HepG2 (cell line): ENCODE data around the gene KCND3. TPM values are rescaled to one million over a fixed set of nuclear protein-coding genes. Genes with fewer than 3 reads are reported as not detected.

Experiments
- BRCA1 ChIP-seq: sonication (generic); formaldehyde crosslinking; IDR thresholded peaks from 2 replicates; pipeline ENCODE4 v1.4.0; 2020; ENCODE audit warnings: missing genetic modification reagents
- DMAP1 ChIP-seq: IDR thresholded peaks from 2 replicates; pipeline ENCODE4 v1.6.1; 2016
- DMTF1 ChIP-seq: sonication (generic); formaldehyde crosslinking; IDR thresholded peaks from 2 replicates; pipeline ENCODE4 v1.4.0; 2020; ENCODE audit warnings: mild to moderate bottlenecking, missing genetic modification reagents
- DNMT3B ChIP-seq: conservative IDR thresholded peaks from 2 replicates; pipeline ENCODE4 v1.6.1; 2016; ENCODE audit warnings: missing biosample characterization, control low read depth
- ELF4 ChIP-seq: sonication (generic); formaldehyde crosslinking; IDR thresholded peaks from 2 replicates; pipeline ENCODE4 v1.5.0; 2020; ENCODE audit warnings: missing genetic modification reagents, mild to moderate bottlenecking, moderate library complexity, borderline replicate concordance
- FOSL2 ChIP-seq: sonication (generic); formaldehyde crosslinking; IDR thresholded peaks from 2 replicates; pipeline ENCODE4 v1.4.0; 2020; ENCODE audit warnings: missing genetic modification reagents
- GTF2F1 ChIP-seq: fragments of 150-350 bp; IDR thresholded peaks from 2 replicates; pipeline ENCODE4 v1.6.1; 2014; ENCODE audit warnings: low read length
- HOXA3 ChIP-seq: sonication (generic); formaldehyde crosslinking; IDR thresholded peaks from 2 replicates; pipeline ENCODE4 v1.5.0; 2020; ENCODE audit warnings: missing genetic modification reagents
- IRX3 ChIP-seq: sonication (generic); formaldehyde crosslinking; IDR thresholded peaks from 2 replicates; pipeline ENCODE4 v1.8.1; 2023; ENCODE audit warnings: mild to moderate bottlenecking, low read depth, missing genetic modification reagents, borderline replicate concordance
- NFKBIZ ChIP-seq: IDR thresholded peaks from 2 replicates; pipeline ENCODE4 v1.6.1; 2018; ENCODE audit warnings: missing genetic modification reagents, missing compliant biosample characterization
- SKI ChIP-seq: fragments of 450-650 bp; IDR thresholded peaks from one replicate; pipeline ENCODE4 v1.6.1; 2018; ENCODE audit warnings: mild to moderate bottlenecking; ENCODE audit not compliant: partially characterized antibody
- SNRNP70 ChIP-seq: fragments of 200-400 bp; formaldehyde crosslinking; IDR thresholded peaks from 2 replicates; pipeline ENCODE4 v1.6.1; 2017; ENCODE audit warnings: mild to moderate bottlenecking, low read depth, low read length, moderate library complexity
- TAF1 ChIP-seq: sonication (generic); formaldehyde crosslinking; IDR thresholded peaks from 2 replicates; pipeline ENCODE4 v1.4.0; 2020; ENCODE audit warnings: missing genetic modification reagents
- THAP11 ChIP-seq: IDR thresholded peaks from 2 replicates; pipeline ENCODE4 v1.6.1; 2016; ENCODE audit warnings: missing biosample characterization, missing genetic modification reagents
- THAP8 ChIP-seq: sonication (generic); formaldehyde crosslinking; IDR thresholded peaks from 2 replicates; pipeline ENCODE4 v1.5.1; 2020; ENCODE audit warnings: missing genetic modification reagents, mild to moderate bottlenecking, borderline replicate concordance
- UBTF ChIP-seq: sonication (generic); formaldehyde crosslinking; IDR thresholded peaks from 2 replicates; pipeline ENCODE4 v1.4.0; 2020; ENCODE audit warnings: mild to moderate bottlenecking, missing genetic modification reagents
- ZC3H13 ChIP-seq: sonication (generic); formaldehyde crosslinking; IDR thresholded peaks from 2 replicates; pipeline ENCODE4 v1.8.1; 2023; ENCODE audit warnings: mild to moderate bottlenecking, missing genetic modification reagents, moderate library complexity
- ZFP91 ChIP-seq: sonication (generic); formaldehyde crosslinking; IDR thresholded peaks from 2 replicates; pipeline ENCODE4 v1.9.0; 2022; ENCODE audit warnings: missing genetic modification reagents, mild to moderate bottlenecking, borderline replicate concordance
- ZNF124 ChIP-seq: sonication (generic); formaldehyde crosslinking; IDR thresholded peaks from 2 replicates; pipeline ENCODE4 v1.4.0; 2020; ENCODE audit warnings: missing genetic modification reagents
- ZNF484 ChIP-seq: sonication (generic); formaldehyde crosslinking; IDR thresholded peaks from 2 replicates; pipeline ENCODE4 v1.5.1; 2020; ENCODE audit warnings: mild to moderate bottlenecking, low read depth, missing genetic modification reagents, borderline replicate concordance
- ZNF703 ChIP-seq: sonication (generic); formaldehyde crosslinking; IDR thresholded peaks from 2 replicates; pipeline ENCODE4 v1.5.1; 2020; ENCODE audit warnings: missing genetic modification reagents, mild to moderate bottlenecking, moderate library complexity, borderline replicate concordance
- ZNF737 ChIP-seq: sonication (generic); formaldehyde crosslinking; IDR thresholded peaks from 2 replicates; pipeline ENCODE4 v1.5.0; 2020; ENCODE audit warnings: missing genetic modification reagents, mild to moderate bottlenecking, borderline replicate concordance
- ZNF761 ChIP-seq: sonication (generic); formaldehyde crosslinking; conservative IDR thresholded peaks from 2 replicates; pipeline ENCODE4 v1.4.0; 2020; ENCODE audit warnings: mild to moderate bottlenecking, missing genetic modification reagents
- ZNF83 ChIP-seq: sonication (generic); formaldehyde crosslinking; IDR thresholded peaks from 2 replicates; pipeline ENCODE4 v1.4.0; 2020; ENCODE audit warnings: missing genetic modification reagents, mild to moderate bottlenecking, borderline replicate concordance
- polyA plus RNA-seq, 8 experiments: library from polyadenylated mRNA; depleted of rRNA in 3 of 8; stranded (reverse) in 7 of 8; unstranded in 1 of 8; fragments of >200 nt; fragmentation: Illumina TruSeq in 4 of 8; extraction: Trizol in 4 of 8; gene quantifications; 2 replicates each; pipeline versions ENCODE4 v1.2.1 to v1.2.3, GENCODE V29; 2011 to 2016; ENCODE audit warnings: low read depth in 4 of 8, missing spikeins in 1 of 8, mixed read lengths in 1 of 8; ENCODE audit not compliant: insufficient read depth in 1 of 8
- total RNA-seq, 5 experiments: library from RNA; depleted of rRNA; stranded (reverse); fragments of >200 nt; fragmentation: Illumina TruSeq; extraction: Trizol; gene quantifications; 2 replicates each; pipeline ENCODE4 v1.2.3, GENCODE V29; 2016; ENCODE audit warnings: low read depth in 1 of 5

The KCND3 gene
- total and polyA plus RNA-seq, 2 of the 13 experiments (the other 11 are each of a cell fraction or from before 2014, with no cell fraction given), result 0.04 TPM; not detected in 1

- TF ChIP-seq ZFP91 (CRISPR knock-in tag) (peak; percentile 83), NFKBIZ (CRISPR knock-in tag) (0 out of 2 replicates have a peak, but pooled peaks have one; percentile 18), ZC3H13 (CRISPR knock-in tag) (peak; percentile 52; the same call in 1 of the 2 replicates), THAP11 (peak; percentile 47; the same call in 1 of the 2 replicates), FOSL2 (CRISPR knock-in tag) (0 out of 2 replicates have a peak, but pooled peaks have one; percentile 27), ZNF737 (CRISPR knock-in tag) (no peak), DMAP1 (CRISPR knock-in tag) (no peak; the same call in 1 of the 2 replicates), ZNF761 (CRISPR knock-in tag) (peak; percentile 22; the same call in 1 of the 2 replicates), ZNF703 (CRISPR knock-in tag) (peak; percentile 28; the same call in 1 of the 2 replicates), DNMT3B (CRISPR knock-in tag) (no peak), ZNF124 (CRISPR knock-in tag) (peak; percentile 61), SKI (no peak), THAP8 (CRISPR knock-in tag) (peak; percentile 79; the same call in 1 of the 2 replicates), SNRNP70 (no peak), ELF4 (CRISPR knock-in tag) (peak; percentile 1; the same call in 1 of the 2 replicates), BRCA1 (CRISPR knock-in tag) (peak; percentile 94), ZNF484 (CRISPR knock-in tag) (no peak), IRX3 (peak; percentile 96), GTF2F1 (no peak), ZNF83 (peak; percentile 96), HOXA3 (peak; percentile 74; the same call in 1 of the 2 replicates), DMTF1 (CRISPR knock-in tag) (no peak), TAF1 (CRISPR knock-in tag) (peak; percentile 94), UBTF (CRISPR knock-in tag) (peak; percentile 87)
Observed at GRCh38 chr1:111739194-111739924, 250.1 kb downstream of the KCND3 start, which contains the start of gene INKA2 (continued).
